ENCODE data around the gene SDCCAG8.

DNA sequence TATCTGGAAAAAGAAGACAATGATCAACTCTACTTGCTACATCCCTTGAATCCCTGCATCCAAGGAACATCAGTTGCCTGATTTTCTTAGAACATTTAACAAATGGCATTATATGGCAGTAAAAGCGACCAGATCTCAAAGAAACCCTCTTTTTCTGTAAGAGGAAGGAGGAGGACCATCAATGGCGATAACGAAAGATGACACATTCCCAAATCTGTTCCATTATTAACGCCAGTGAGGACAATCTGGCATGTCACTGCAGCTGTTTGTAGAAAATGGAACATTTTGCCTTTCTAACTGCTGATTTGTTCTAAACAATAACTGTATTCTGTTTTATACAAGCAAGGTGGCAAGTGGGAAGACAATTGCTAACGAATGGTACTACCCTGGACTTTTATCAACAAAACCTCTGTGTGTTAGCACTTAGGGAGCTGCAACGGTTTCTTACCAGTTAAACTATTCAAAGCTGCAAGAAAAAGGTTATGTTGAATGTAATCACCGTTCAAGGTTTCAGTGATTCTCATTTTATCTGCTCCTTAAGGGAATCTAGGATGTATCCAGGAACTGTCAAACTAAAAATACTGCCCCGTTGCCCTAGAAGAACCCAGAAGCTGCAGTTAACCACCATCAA lies 251.9 kb downstream of the SDCCAG8 start:
- TF ChIP-seq, protein P1, sequence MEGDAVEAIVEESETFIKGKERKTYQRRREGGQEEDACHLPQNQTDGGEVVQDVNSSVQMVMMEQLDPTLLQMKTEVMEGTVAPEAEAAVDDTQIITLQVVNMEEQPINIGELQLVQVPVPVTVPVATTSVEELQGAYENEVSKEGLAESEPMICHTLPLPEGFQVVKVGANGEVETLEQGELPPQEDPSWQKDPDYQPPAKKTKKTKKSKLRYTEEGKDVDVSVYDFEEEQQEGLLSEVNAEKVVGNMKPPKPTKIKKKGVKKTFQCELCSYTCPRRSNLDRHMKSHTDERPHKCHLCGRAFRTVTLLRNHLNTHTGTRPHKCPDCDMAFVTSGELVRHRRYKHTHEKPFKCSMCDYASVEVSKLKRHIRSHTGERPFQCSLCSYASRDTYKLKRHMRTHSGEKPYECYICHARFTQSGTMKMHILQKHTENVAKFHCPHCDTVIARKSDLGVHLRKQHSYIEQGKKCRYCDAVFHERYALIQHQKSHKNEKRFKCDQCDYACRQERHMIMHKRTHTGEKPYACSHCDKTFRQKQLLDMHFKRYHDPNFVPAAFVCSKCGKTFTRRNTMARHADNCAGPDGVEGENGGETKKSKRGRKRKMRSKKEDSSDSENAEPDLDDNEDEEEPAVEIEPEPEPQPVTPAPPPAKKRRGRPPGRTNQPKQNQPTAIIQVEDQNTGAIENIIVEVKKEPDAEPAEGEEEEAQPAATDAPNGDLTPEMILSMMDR (IDR thresholded peaks at IDR 0.05), result no peak
- TF ChIP-seq POLR2AphosphoS5 (IDR thresholded peaks at IDR 0.05) (no peak), POLR2A (IDR thresholded peaks at IDR 0.05; ENCODE audit: low read depth) (no peak), EP300 (IDR thresholded peaks at IDR 0.05) (no peak)

Data from esophagus muscularis mucosa (tissue), 4 donors.